CD14-positive monocyte (primary cell): ENCODE results near the gene DGCR6. TPM values are rescaled to one million over a fixed set of nuclear protein-coding genes. Genes with fewer than 3 reads are reported as not detected.
"Not testable (repeated sequence)": the region's sequence is repeated elsewhere in the genome, so short reads cannot be mapped to it uniquely, and the experiment has no call there.

Source experiments
- DNase-seq, 3 donors: peaks; one replicate each; pipeline ENCODE4 v3.0.0-alpha.2; 2011 to 2022
- H2AFZ ChIP-seq: 2 replicates; pipeline ENCODE4 v1.6.0; 2012; ENCODE audit warnings: mild to moderate bottlenecking, low read depth, low read length, inconsistent platforms; ENCODE audit not compliant: insufficient read depth, poor library complexity, severe bottlenecking
- H3K27ac ChIP-seq, 2 donors: 1 replicate in 1 of 2; 2 replicates in 1 of 2; pipeline ENCODE4 v1.5.1; 2012 to 2013; ENCODE audit warnings: low read length in 2 of 2, control low read depth in 1 of 2, inconsistent platforms in 1 of 2, low read depth in 1 of 2, mild to moderate bottlenecking in 1 of 2
- H3K27me3 ChIP-seq, 2 donors: one replicate each; pipeline versions ENCODE4 v1.6.0 to v1.6.1; 2011 to 2013; ENCODE audit warnings: low read length in 2 of 2; ENCODE audit not compliant: control insufficient read depth in 2 of 2, insufficient read depth in 2 of 2
- H3K36me3 ChIP-seq, 2 donors: replicated peaks in 1 of 2; 1 replicate in 1 of 2; 2 replicates in 1 of 2; pipeline versions ENCODE4 v1.5.1 to v1.6.1; 2012 to 2013; ENCODE audit warnings: low read length in 2 of 2, control low read depth in 1 of 2, inconsistent platforms in 1 of 2, mild to moderate bottlenecking in 1 of 2; ENCODE audit not compliant: insufficient read depth in 2 of 2, control insufficient read depth in 1 of 2
- H3K4me1 ChIP-seq, 2 donors: 1 replicate in 1 of 2; 2 replicates in 1 of 2; pipeline versions ENCODE4 v1.5.1 to v1.6.1; 2012 to 2013; ENCODE audit warnings: low read length in 2 of 2, control low read depth in 1 of 2, inconsistent platforms in 1 of 2, mild to moderate bottlenecking in 1 of 2, moderate library complexity in 1 of 2; ENCODE audit not compliant: insufficient read depth in 2 of 2, control insufficient read depth in 1 of 2
- H3K4me2 ChIP-seq: replicated peaks from 2 replicates; pipeline ENCODE3; 2012; ENCODE audit warnings: low read length, moderate library complexity, mild to moderate bottlenecking; ENCODE audit not compliant: poor library complexity, severe bottlenecking; ENCODE audit errors: extremely low read depth
- H3K4me3 ChIP-seq, 3 experiments: fragments of 200-600 bp in 1 of 3; sonication (generic) in 1 of 3; replicated peaks in 1 of 3; 1 replicate in 2 of 3; 2 replicates in 1 of 3; pipeline ENCODE4 v1.5.1; 2011 to 2013; ENCODE audit warnings: low read length in 3 of 3, mild to moderate bottlenecking in 3 of 3, control low read depth in 2 of 3, low read depth in 2 of 3, inconsistent platforms in 1 of 3, moderate library complexity in 1 of 3
- H3K79me2 ChIP-seq: 2 replicates; pipeline ENCODE4 v1.6.0; 2012; ENCODE audit warnings: mild to moderate bottlenecking, control low read depth, inconsistent platforms, low read length, moderate library complexity; ENCODE audit not compliant: insufficient read depth
- H3K9ac ChIP-seq: 2 replicates; pipeline ENCODE4 v1.6.0; 2017; ENCODE audit warnings: low read length, mild to moderate bottlenecking; ENCODE audit not compliant: insufficient read depth, poor library complexity, severe bottlenecking
- H3K9me3 ChIP-seq, 2 donors: replicated peaks in 1 of 2; 1 replicate in 1 of 2; 2 replicates in 1 of 2; pipeline versions ENCODE4 v1.5.1 to v1.6.1; 2012 to 2013; ENCODE audit warnings: low read length in 2 of 2, control low read depth in 1 of 2; ENCODE audit not compliant: control insufficient read depth in 1 of 2, insufficient read depth in 1 of 2
- H4K20me1 ChIP-seq: 2 replicates; pipeline ENCODE4 v1.6.0; 2012; ENCODE audit warnings: mild to moderate bottlenecking, low read length, control low read depth, moderate library complexity; ENCODE audit not compliant: insufficient read depth
- H3K27ac Mint-ChIP-seq, 7 donors: one replicate each; pipeline ENCODE4 v1.8.0; 2020; ENCODE audit warnings: mild to moderate bottlenecking in 7 of 7, mixed read lengths in 7 of 7, moderate library complexity in 6 of 7, inconsistent platforms in 2 of 7
- H3K27me3 Mint-ChIP-seq, 3 donors: one replicate each; pipeline ENCODE4 v1.8.0; 2021 to 2022; ENCODE audit warnings: low read depth in 3 of 3, mild to moderate bottlenecking in 3 of 3, mixed read lengths in 3 of 3, moderate library complexity in 3 of 3, inconsistent platforms in 1 of 3
- H3K36me3 Mint-ChIP-seq, 2 donors: one replicate each; pipeline ENCODE4 v1.8.0; 2020; ENCODE audit warnings: mixed read lengths in 2 of 2, inconsistent platforms in 1 of 2, mild to moderate bottlenecking in 1 of 2
- H3K4me1 Mint-ChIP-seq: one replicate; pipeline ENCODE4 v1.8.0; 2020; ENCODE audit warnings: mild to moderate bottlenecking, mixed read lengths
- H3K4me3 Mint-ChIP-seq, 2 donors: one replicate each; pipeline ENCODE4 v1.8.0; 2020; ENCODE audit warnings: mild to moderate bottlenecking in 2 of 2, mixed read lengths in 2 of 2, moderate library complexity in 1 of 2
- H3K9me3 Mint-ChIP-seq, 7 donors: one replicate each; pipeline ENCODE4 v1.8.0; 2020 to 2022; ENCODE audit warnings: mixed read lengths in 7 of 7, mild to moderate bottlenecking in 6 of 7, moderate library complexity in 6 of 7, inconsistent platforms in 2 of 7
- WGBS: methylation state at CpG from one replicate; pipeline ENCODE4 v1.1.5; 2013; ENCODE audit warnings: missing lambda C conversion rate; ENCODE audit not compliant: insufficient coverage; 5-methylcytosine and 5-hydroxymethylcytosine counted together
- intact Hi-C, 2 donors: fragments of 100-400 bp; cut with micrococcal nuclease; formaldehyde crosslinking; loops; one replicate each; pipeline versions ENCODE4 v1.15.0 to v1.15.1; 2023
- polyA plus RNA-seq, 3 donors: library from polyadenylated mRNA; depleted of rRNA in 1 of 3; unstranded in 2 of 3; stranded (reverse) in 1 of 3; fragments of 300-500 nt in 2 of 3; fragments of >200 nt in 1 of 3; fragmentation: Illumina TruSeq in 2 of 3; gene quantifications; 1 replicate in 2 of 3; 2 replicates in 1 of 3; pipeline ENCODE4 v1.2.3, GENCODE V29; 2012 to 2021

DGCR6 gene
- polyA plus RNA-seq, 3 donors = 0.17 to 5.1 (median 0.36) TPM

DNA sequence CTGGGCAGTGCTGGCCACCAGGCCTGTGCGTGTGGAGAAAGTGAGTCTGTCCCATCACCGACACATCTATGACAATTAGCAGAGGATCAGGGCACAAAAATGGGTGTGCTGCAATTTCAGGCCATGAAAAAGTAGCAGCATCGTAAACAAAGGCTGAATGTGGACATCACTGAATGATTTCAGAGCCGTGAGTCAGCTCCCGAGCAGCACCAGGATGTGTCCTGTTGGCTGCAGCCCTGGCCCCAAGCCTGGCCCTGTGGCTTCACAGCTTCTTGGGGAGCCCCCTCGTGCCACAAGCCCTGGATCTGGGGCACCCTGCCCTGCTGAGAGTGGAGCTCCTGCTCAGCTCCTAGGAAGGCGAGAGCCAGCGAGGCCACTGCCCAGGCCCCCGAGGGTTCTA, 9.4 kb downstream of the DGCR6 start:
- H3K36me3 Mint-ChIP-seq, H3K27me3 Mint-ChIP-seq, H3K9me3 Mint-ChIP-seq, H3K9me3 ChIP-seq, H3K27ac ChIP-seq, H3K4me1 ChIP-seq, intact Hi-C loops, H4K20me1 ChIP-seq, H3K79me2 ChIP-seq, H3K27me3 ChIP-seq, H3K36me3 ChIP-seq, H3K4me1 Mint-ChIP-seq, H2AFZ ChIP-seq, H3K4me3 ChIP-seq, H3K9ac ChIP-seq, H3K4me3 Mint-ChIP-seq, DNase-seq, H3K4me2 ChIP-seq, H3K27ac Mint-ChIP-seq: not testable (repeated sequence)
- WGBS = no CpG with 5 or more reads among the region's 9 CpGs

DNA sequence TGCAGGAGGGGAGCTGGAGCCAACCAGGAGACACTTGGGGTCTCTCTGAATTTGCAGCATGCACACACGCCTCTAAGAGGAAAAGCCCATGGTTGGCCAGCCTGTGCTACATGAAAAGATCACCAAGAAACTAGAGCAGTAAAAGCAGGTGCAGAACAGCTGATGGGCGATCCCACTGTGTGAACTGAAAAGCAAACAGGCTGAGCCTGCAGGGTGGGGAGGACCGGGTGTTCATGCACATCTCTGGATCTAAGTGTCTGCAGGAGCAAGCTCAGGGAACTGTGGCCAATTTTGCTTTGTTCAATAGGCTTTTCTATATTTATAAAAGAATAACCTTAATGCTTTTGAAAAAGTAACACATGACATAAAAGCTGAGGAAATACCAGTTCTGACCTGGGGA, 11.7 kb downstream of the DGCR6 start:
- H3K27ac Mint-ChIP-seq, H3K79me2 ChIP-seq, H3K4me3 ChIP-seq, H3K9me3 ChIP-seq, intact Hi-C loops, H3K27ac ChIP-seq, H3K27me3 Mint-ChIP-seq, H3K27me3 ChIP-seq, H3K36me3 ChIP-seq, H3K4me1 Mint-ChIP-seq, H3K36me3 Mint-ChIP-seq, H3K9me3 Mint-ChIP-seq, H2AFZ ChIP-seq, H3K9ac ChIP-seq, H3K4me2 ChIP-seq, H4K20me1 ChIP-seq, H3K4me3 Mint-ChIP-seq, H3K4me1 ChIP-seq, DNase-seq: not testable (repeated sequence)
- no CpG with 5 or more reads among the region's 3 CpGs for WGBS

DNA sequence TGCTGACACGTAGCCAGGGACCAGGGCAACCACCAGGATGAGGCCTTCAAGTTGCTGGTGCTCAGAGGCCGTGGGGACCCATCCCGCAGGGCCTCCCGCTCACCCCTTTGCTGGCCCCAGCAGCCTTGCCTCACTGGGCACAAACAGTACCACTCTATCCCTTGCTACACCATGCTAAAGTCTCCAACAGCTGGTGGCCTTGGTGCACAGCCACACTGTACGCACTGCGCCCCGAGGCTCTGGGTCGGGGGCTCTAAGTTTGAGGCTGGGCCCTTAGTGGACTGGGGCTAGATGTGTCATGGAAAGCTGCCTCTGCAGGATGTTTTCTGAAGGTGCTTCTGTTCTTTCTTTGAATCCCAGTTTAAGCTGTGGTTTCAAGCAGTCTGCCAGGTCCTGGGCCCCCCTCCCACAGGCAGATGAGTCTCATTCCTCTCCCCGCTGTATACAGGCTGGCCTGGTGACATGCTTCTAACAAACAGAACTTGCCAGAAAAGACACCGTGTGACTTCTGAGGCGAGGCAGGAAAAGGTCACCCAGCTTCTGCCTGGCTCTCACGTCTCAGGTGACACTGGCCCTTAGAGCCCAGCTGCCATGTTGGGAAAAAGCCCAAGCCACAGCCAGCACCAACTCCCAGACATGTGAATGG, 14.3 kb downstream of the DGCR6 start:
- H3K36me3 Mint-ChIP-seq, H3K27me3 ChIP-seq, H2AFZ ChIP-seq, H3K4me3 ChIP-seq, H3K4me2 ChIP-seq, H3K9ac ChIP-seq, DNase-seq, H3K27ac Mint-ChIP-seq, H3K36me3 ChIP-seq, H3K4me1 Mint-ChIP-seq, H3K4me3 Mint-ChIP-seq, H3K27ac ChIP-seq, H3K4me1 ChIP-seq, H3K9me3 ChIP-seq, H3K27me3 Mint-ChIP-seq, H3K9me3 Mint-ChIP-seq, intact Hi-C loops, H4K20me1 ChIP-seq, H3K79me2 ChIP-seq: not testable (repeated sequence)
- no CpG with 5 or more reads among the region's 12 CpGs for WGBS
